GM21619 (cell line): ENCODE data around the gene ZNF576.
"Not testable (repeated sequence)": the region's sequence is repeated elsewhere in the genome, so short reads cannot be mapped to it uniquely, and the experiment has no call there.

Experiments used
- ATAC-seq: cut with Tn5 transposase; IDR thresholded peaks from one replicate; pipeline ENCODE4 v1.9.1; 2021; ENCODE audit not compliant: unreplicated experiment

ZNF576 gene

DNA sequence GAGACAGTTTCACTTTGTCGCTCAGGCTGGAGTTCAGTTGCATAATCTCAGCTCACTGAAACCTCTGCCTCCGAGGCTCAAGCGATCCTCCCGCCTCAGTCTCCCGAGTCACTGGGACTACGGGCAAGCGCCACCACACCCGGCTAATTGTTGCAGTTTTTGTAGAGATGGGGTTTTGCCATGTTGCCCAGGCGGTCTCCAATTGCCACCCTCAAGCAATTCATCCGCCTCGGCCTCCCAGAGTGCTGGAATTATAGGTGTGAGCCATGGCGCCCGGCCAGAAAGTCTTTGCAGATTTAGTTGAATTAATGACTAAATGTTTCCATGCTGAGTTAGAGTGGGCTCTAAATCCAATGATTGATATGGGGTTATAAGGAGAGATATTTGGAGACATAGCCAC is 47.8 kb downstream of the ZNF576 start:
- no peak for ATAC-seq

DNA sequence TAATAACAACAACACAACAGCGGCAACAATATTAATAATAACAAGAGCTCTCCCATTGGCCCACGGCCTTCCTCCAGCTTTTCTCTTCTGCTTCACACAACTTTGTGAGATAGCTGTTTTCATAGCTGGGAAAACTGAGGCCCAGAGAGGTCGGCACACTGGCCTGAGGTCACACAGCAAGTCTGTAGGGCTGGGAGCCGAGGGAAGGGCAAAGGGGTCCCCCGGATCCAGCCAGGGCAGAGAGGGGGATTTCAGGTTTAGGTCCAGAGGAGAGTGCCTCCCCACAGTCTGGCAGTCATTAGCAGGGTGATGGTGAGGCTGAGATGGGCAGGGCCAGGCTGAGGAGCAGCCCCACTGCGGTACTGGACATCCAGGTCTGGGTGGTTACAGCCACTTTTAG is 52.2 kb downstream of the ZNF576 start:
- no peak for ATAC-seq

DNA sequence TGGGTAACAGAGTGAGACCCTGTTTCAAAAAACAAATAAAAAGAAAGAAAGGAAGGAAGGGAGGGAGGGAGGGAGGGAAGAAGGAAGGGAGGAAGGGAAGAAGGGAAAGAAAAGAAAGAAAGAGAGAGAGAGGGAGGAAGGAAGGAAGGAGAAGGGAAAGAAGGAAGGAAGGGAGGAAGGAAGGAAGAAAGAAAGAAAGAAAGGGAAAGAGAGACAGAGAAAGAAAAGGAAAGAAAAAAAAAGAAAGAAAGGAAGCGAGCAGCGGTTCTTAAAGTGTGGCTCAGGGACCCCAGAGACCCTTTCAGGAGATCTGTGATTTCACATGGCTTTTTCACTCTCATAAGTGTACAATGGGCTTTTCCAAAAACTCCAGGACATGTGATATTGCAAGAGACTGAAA is 53.1 kb downstream of the ZNF576 start:
- no peak for ATAC-seq

DNA sequence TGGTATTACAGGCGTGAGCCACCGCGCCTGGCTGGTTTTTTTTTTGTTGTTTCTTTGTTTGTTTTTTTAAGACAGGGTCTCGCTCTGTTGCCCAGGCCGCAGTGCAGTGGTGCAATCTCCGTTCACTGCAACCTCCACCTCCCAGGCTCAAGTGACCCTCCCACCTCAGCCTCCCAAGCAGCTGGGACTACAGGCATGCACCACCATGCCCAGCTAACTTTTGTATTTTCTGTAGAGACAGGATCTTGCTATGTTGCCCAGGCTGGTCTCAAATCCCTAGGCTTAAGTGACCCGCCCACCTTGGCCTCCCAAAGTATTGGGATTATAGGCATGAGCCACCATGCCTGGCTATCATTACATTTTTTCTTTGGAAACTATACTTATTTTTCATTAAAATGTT is 53.9 kb downstream of the ZNF576 start:
- ATAC-seq: not testable (repeated sequence)
